Measurements from ENCODE around the gene MARCHF2. TPM values are rescaled to one million over a fixed set of nuclear protein-coding genes. Genes with fewer than 3 reads are reported as not detected.

Gene MARCHF2
- total and polyA plus RNA-seq, 9 of the 15 experiments (the other 6 are each of a cell fraction or from before 2014, with no cell fraction given): 0.39 to 6.4 (median 2.2) TPM

- TF ChIP-seq RBBP5 (IDR thresholded peaks at IDR 0.05; ENCODE audit: borderline replicate concordance, insufficient read depth, low read length, poor library complexity, severe bottlenecking) (peak; percentile 89), NRF1 (conservative IDR thresholded peaks at IDR 0.05 in 1 of 2, IDR thresholded peaks at IDR 0.05 in 1 of 2) (peak; percentile 99), CBX8 (IDR thresholded peaks at IDR 0.05; ENCODE audit: borderline replicate concordance, extremely low read depth, low read depth, low read length, poor library complexity, severe bottlenecking) (no peak), TBP (optimal IDR thresholded peaks at IDR 0.05; ENCODE audit: low read depth, low read length) (peak; percentile 95), ZNF584 (CRISPR knock-in tag; IDR thresholded peaks at IDR 0.05; ENCODE audit: low read depth) (no peak), ARID4B (CRISPR knock-in tag; IDR thresholded peaks at IDR 0.05) (peak; percentile 92), CREB1 (IDR thresholded peaks at IDR 0.05) (no peak; the same call in 1 of the 2 replicates), CREB1 (CRISPR knock-in tag; IDR thresholded peaks at IDR 0.05) (peak; percentile 57), YY1 (IDR thresholded peaks at IDR 0.05; ENCODE audit: borderline replicate concordance in 1 of 3, control insufficient read depth in 1 of 3, extremely low read depth in 1 of 3, insufficient read depth in 3 of 3, insufficient read length in 1 of 3, insufficient replicate concordance in 2 of 3, low read depth in 1 of 3, low read length in 2 of 3) (peak; percentile 94 to 98 (median 97)), MAX (CRISPR knock-in tag; IDR thresholded peaks at IDR 0.05) (peak; percentile 95), KLF13 (tag; IDR thresholded peaks at IDR 0.05; ENCODE audit: borderline replicate concordance, low read depth) (peak; percentile 43; the same call in 1 of the 2 replicates), EP400 (IDR thresholded peaks at IDR 0.05) (peak; percentile 69; the same call in 1 of the 2 replicates), NKRF (IDR thresholded peaks at IDR 0.05; ENCODE audit: borderline replicate concordance) (0 out of 2 replicates have a peak, but pooled peaks have one; percentile 15), PRMT5 (CRISPR knock-in tag; IDR thresholded peaks at IDR 0.05) (0 out of 2 replicates have a peak, but pooled peaks have one; percentile 9), FOXA3 (CRISPR knock-in tag; conservative IDR thresholded peaks at IDR 0.05 in 1 of 2, IDR thresholded peaks at IDR 0.05 in 1 of 2) (peak in 1 of 2 experiments; percentile 60; a peak in 2 of 4 replicates), FOXP1 (CRISPR knock-in tag; IDR thresholded peaks at IDR 0.05) (peak; percentile 26)
Observed at GRCh38 chr19:8444677-8445487, 31.8 kb downstream of the MARCHF2 start, which contains the start of gene HNRNPM (continued).
